Natural killer cell (primary cell): Measurements from ENCODE around the gene KIRREL1. TPM values are rescaled to one million over a fixed set of nuclear protein-coding genes. Genes with fewer than 3 reads are reported as not detected.

Experiments used
- ATAC-seq, 3 donors: fragments of 150-1000 bp in 2 of 3; fragments of 200-7000 bp in 1 of 3; cut with Tn5 transposase; 1 replicate in 1 of 3; 2 replicates in 2 of 3; pipeline ENCODE4 v1.10.0; 2021; ENCODE audit warnings: mild to moderate bottlenecking in 2 of 3, moderate library complexity in 2 of 3
- DNase-seq, 2 donors: peaks; one replicate each; pipeline versions ENCODE4 v3.0.0 to v3.0.0-alpha.2; 2013 to 2021; ENCODE audit warnings: mixed read lengths in 1 of 2
- H3K27ac ChIP-seq: one replicate; pipeline ENCODE4 v1.5.1; 2013; ENCODE audit warnings: mild to moderate bottlenecking, low read length
- H3K27me3 ChIP-seq: one replicate; pipeline ENCODE4 v1.6.1; 2013; ENCODE audit warnings: low read length; ENCODE audit not compliant: control insufficient read depth, insufficient read depth
- H3K36me3 ChIP-seq: one replicate; pipeline ENCODE4 v1.6.1; 2013; ENCODE audit warnings: low read length; ENCODE audit not compliant: control insufficient read depth, insufficient read depth
- H3K4me1 ChIP-seq: one replicate; pipeline ENCODE4 v1.6.1; 2013; ENCODE audit warnings: low read length; ENCODE audit not compliant: control insufficient read depth, insufficient read depth
- H3K4me3 ChIP-seq: one replicate; pipeline ENCODE4 v1.5.1; 2013; ENCODE audit warnings: low read length
- H3K9me3 ChIP-seq: one replicate; pipeline ENCODE4 v1.6.1; 2013; ENCODE audit warnings: low read length; ENCODE audit not compliant: control insufficient read depth, insufficient read depth
- H3K27ac Mint-ChIP-seq, 2 donors: one replicate each; pipeline ENCODE4 v1.8.0; 2022; ENCODE audit warnings: mild to moderate bottlenecking in 2 of 2, mixed read lengths in 2 of 2, moderate library complexity in 1 of 2
- H3K27me3 Mint-ChIP-seq, 2 donors: one replicate each; pipeline ENCODE4 v1.8.0; 2022; ENCODE audit warnings: low read depth in 2 of 2, mixed read lengths in 2 of 2
- H3K36me3 Mint-ChIP-seq: one replicate; pipeline ENCODE4 v1.8.0; 2022; ENCODE audit warnings: mixed read lengths
- H3K4me1 Mint-ChIP-seq, 2 donors: one replicate each; pipeline ENCODE4 v1.8.0; 2022; ENCODE audit warnings: mixed read lengths in 2 of 2
- H3K4me3 Mint-ChIP-seq: one replicate; pipeline ENCODE4 v1.8.0; 2022; ENCODE audit warnings: mild to moderate bottlenecking, moderate library complexity, mixed read lengths
- H3K9me3 Mint-ChIP-seq, 2 donors: one replicate each; pipeline ENCODE4 v1.8.0; 2022; ENCODE audit warnings: mixed read lengths in 2 of 2
- WGBS: methylation state at CpG from one replicate; pipeline ENCODE4 v1.1.7; 2013; ENCODE audit warnings: missing lambda C conversion rate; ENCODE audit not compliant: insufficient coverage; 5-methylcytosine and 5-hydroxymethylcytosine counted together
- intact Hi-C: fragments of 100-400 bp; cut with micrococcal nuclease; formaldehyde crosslinking; loops from one replicate; pipeline ENCODE4 v1.14.2; 2022
- total RNA-seq, 4 donors: library from RNA; stranded (reverse); fragments of 120-200 nt in 1 of 4; gene quantifications; one replicate each; pipeline versions ENCODE4 v1.2.3 to v1.2.4, GENCODE V29; 2013 to 2022
- TF ChIP-seq, protein P1 (sequence below): fragments of 200-600 bp; IDR thresholded peaks from one replicate; pipeline ENCODE4 v1.8.0; 2022; ENCODE audit warnings: antibody characterized with exemption

The KIRREL1 gene
- total RNA-seq, 3 donors from 2014 or later (not counting 1 experiment from before 2014, with no cell fraction given) = not detected

DNA sequence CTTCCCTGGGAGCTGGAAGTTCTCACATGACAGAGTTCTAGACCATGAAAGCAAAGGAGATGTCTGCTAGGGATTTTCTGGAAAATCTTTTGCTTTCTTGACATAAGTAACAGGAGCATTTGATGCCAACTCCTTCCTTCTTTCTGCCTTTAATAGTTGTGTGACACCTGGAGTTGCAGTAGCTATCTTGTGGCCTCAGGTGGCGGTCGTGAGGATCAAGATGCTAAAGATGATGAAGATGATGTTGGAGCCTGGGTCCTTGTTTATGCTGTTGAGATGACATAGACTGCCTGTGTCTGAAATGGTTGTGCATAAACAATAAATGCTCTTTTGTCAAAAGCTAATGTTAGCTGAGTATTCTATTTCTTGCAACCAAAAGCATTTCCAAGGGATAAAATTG lies 32.7 kb upstream of the KIRREL1 start:
- no peaks in the 10 kb centered on the region for H3K36me3 Mint-ChIP-seq
- H3K9me3 Mint-ChIP-seq = no peaks in the 10 kb centered on the region
- H3K4me1 Mint-ChIP-seq = no peaks in the 10 kb centered on the region
- 85% methylated on average over 2 of the region's 2 CpGs for WGBS
- Histone ChIP-seq H3K36me3 (no peaks in the 10 kb centered on the region), H3K4me1 (peaks cover 5% of the 10 kb centered on the region), H3K9me3 (no peaks in the 10 kb centered on the region), H3K4me3 (no peak overlapping the region), H3K27me3 (no peaks in the 10 kb centered on the region), H3K27ac (no peak overlapping the region)
- no peak overlapping the region for H3K27ac Mint-ChIP-seq
- intact Hi-C loops = loop anchor here (5.0 kb wide), 1 partner anchor 77 kb away; no protein-coding TSS in a partner anchor
- TF ChIP-seq, protein P1, sequence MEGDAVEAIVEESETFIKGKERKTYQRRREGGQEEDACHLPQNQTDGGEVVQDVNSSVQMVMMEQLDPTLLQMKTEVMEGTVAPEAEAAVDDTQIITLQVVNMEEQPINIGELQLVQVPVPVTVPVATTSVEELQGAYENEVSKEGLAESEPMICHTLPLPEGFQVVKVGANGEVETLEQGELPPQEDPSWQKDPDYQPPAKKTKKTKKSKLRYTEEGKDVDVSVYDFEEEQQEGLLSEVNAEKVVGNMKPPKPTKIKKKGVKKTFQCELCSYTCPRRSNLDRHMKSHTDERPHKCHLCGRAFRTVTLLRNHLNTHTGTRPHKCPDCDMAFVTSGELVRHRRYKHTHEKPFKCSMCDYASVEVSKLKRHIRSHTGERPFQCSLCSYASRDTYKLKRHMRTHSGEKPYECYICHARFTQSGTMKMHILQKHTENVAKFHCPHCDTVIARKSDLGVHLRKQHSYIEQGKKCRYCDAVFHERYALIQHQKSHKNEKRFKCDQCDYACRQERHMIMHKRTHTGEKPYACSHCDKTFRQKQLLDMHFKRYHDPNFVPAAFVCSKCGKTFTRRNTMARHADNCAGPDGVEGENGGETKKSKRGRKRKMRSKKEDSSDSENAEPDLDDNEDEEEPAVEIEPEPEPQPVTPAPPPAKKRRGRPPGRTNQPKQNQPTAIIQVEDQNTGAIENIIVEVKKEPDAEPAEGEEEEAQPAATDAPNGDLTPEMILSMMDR = no peak
- no peak for ATAC-seq
- peaks cover 18 to 39% of the 10 kb centered on the region in 2 donors for H3K27me3 Mint-ChIP-seq
- no peak for DNase-seq
- no peak overlapping the region for H3K4me3 Mint-ChIP-seq

DNA sequence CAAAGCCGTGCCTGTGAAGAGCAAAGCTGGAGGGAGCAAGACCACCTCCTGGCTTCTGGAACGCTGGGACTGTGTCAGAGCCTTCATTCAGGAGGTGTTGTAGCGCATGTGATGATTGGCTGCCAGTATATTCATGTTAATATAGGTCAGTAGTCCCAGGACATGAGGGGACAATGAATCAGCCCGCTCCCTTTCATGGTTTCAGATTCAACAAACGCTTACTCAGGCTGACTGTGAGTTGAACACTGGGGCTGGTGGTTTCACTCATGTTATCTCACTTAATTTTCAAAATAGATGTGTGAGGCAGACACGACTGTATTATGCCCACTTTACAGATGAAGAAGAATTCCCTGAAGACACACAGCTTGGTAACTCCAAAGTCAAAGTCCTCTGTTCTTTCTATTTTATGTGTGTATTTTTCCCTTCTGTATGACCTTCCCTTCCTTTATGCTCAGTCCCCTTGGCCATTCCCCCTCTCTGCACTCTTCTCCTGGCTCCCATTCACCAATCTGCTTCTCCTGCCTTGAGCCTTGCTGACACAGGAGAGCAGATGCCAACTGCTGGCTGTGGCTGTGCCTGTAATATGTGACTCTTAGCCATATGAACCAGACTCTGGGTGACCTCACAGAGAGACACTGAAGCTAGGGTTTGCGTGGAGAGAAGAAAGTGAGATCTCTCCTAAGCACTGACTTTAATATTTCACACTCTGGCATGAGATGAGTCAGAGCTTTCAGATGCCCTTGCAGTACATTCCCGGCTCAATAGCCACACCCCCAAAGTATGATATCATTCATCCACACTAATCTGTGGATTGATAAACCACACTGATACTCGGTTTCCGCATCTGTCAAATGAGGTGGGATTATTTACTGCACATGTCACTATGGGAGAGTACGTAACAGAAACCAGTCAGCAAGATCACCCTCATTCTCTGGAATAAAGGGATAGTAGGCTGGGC lies 31.4 kb upstream of the KIRREL1 start:
- no peak overlapping the region for H3K27ac ChIP-seq
- no peaks in the 10 kb centered on the region for H3K36me3 ChIP-seq
- ATAC-seq = no peak
- TF ChIP-seq, protein P1 = no peak
- H3K4me1 ChIP-seq = peaks cover 1% of the 10 kb centered on the region
- H3K36me3 Mint-ChIP-seq = no peaks in the 10 kb centered on the region
- WGBS = 56% methylated on average over 10 of the region's 11 CpGs
- no peaks in the 10 kb centered on the region for H3K9me3 ChIP-seq
- no peaks in the 10 kb centered on the region for H3K4me1 Mint-ChIP-seq
- intact Hi-C loops = loop anchor here (5.0 kb wide), 1 partner anchor 75 kb away; no protein-coding TSS in a partner anchor
- H3K27ac Mint-ChIP-seq = no peak overlapping the region
- no peaks in the 10 kb centered on the region for H3K27me3 ChIP-seq
- no peak overlapping the region for H3K4me3 Mint-ChIP-seq
- no peak for DNase-seq
- H3K27me3 Mint-ChIP-seq = peaks cover 15 to 33% of the 10 kb centered on the region in 2 donors
- no peak overlapping the region for H3K4me3 ChIP-seq
- no peaks in the 10 kb centered on the region for H3K9me3 Mint-ChIP-seq

DNA sequence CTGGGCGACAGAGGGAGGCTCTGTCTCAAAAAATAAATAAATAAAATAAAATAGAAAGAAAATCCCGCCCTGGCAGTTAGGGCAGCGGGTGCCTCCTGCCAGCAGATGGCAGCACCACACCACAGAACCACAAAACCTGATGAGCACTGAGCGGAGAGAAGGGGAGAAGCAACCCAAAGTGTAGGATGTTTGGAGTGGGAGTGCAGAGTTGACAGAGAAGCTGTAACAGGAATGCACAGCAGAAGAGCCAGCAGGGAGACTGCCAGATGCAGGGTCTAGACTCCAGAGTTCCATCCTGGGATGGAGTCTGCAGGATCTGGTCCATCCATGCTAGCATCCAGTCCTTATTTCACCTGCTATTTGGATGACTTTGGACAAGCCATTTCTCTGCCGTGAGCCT lies 29.7 kb upstream of the KIRREL1 start:
- no peak overlapping the region for H3K4me3 ChIP-seq
- H3K27ac ChIP-seq = no peak overlapping the region
- Mint-ChIP-seq H3K36me3 (no peaks in the 10 kb centered on the region), H3K4me3 (no peak overlapping the region), H3K9me3 (no peaks in the 10 kb centered on the region), H3K4me1 (no peaks in the 10 kb centered on the region), H3K27ac (no peak overlapping the region), H3K27me3 (peaks cover 9 to 38% of the 10 kb centered on the region in 2 donors)
- peaks cover 2% of the 10 kb centered on the region for H3K9me3 ChIP-seq
- WGBS = 24% methylated on average over 2 of the region's 5 CpGs
- H3K4me1 ChIP-seq = no peaks in the 10 kb centered on the region
- no peaks in the 10 kb centered on the region for H3K36me3 ChIP-seq
- DNase-seq = peak; percentile 41 to 69
- peak; percentile 50 to 76 (median 54) for ATAC-seq
- no peaks in the 10 kb centered on the region for H3K27me3 ChIP-seq
- intact Hi-C loops = loop anchor here (1.0 to 5.0 kb wide), 2 partner anchors 74 to 162 kb away; no protein-coding TSS in a partner anchor
- TF ChIP-seq, protein P1 = peak; percentile 83
